ENCODE measurements around the gene C1QTNF8.

GRCh38 chr16:1120577-1120941 lies 24.5 kb upstream of the C1QTNF8 start:
- TF ChIP-seq CTCF (IDR thresholded peaks at IDR 0.05; ENCODE audit: insufficient read depth, low read depth, low read length) (no peak), EZH2 (IDR thresholded peaks at IDR 0.05; ENCODE audit: insufficient read depth, low read length) (no peak)

Measured in astrocyte (in vitro differentiated cells and primary cell).